ENCODE measurements around the gene FOXD2.

DNA sequence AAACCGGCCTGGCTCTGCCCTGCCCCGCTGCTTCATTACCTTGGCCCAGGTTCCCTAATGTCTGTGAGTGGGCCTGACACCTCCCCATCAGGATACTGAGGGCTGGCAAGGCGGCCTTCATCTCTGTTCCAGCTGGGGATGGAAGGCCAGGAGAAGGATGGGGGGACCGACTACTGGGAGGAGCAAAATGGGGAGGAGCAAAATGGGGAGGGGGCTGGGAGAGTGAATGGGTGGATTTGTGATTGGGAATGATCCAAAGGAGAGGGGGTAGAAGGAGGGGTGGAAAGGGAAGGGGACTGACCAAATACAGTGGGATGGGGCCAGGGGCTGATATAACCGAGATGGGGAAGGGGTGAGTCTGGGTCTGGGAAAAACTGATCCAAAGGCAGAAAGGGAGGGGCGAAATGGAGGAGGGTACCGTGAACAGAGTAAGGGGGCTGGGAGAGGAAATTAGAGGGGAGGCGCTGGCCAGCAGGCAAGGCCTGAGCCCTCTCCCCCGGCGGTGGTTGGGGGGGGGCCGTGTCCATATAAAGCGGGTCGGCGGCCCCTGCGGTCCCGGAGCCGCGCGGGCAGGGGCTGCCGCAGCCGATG is 22.0 kb upstream of the FOXD2 start, which contains the start of gene FOXE3:
- TF ChIP-seq, protein P1, sequence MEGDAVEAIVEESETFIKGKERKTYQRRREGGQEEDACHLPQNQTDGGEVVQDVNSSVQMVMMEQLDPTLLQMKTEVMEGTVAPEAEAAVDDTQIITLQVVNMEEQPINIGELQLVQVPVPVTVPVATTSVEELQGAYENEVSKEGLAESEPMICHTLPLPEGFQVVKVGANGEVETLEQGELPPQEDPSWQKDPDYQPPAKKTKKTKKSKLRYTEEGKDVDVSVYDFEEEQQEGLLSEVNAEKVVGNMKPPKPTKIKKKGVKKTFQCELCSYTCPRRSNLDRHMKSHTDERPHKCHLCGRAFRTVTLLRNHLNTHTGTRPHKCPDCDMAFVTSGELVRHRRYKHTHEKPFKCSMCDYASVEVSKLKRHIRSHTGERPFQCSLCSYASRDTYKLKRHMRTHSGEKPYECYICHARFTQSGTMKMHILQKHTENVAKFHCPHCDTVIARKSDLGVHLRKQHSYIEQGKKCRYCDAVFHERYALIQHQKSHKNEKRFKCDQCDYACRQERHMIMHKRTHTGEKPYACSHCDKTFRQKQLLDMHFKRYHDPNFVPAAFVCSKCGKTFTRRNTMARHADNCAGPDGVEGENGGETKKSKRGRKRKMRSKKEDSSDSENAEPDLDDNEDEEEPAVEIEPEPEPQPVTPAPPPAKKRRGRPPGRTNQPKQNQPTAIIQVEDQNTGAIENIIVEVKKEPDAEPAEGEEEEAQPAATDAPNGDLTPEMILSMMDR (IDR thresholded peaks at IDR 0.05 in 4 of 5, conservative IDR thresholded peaks at IDR 0.05 in 1 of 5), result no peak
- no peak for TF ChIP-seq POLR2A (IDR thresholded peaks at IDR 0.05)

Measured in gastrocnemius medialis (tissue), 4 donors.